H54 (cell line): Measurements from ENCODE around the gene ZNF397.

Experiments used
- DNase-seq: peaks from one replicate; pipeline ENCODE4 v3.0.0; 2011; ENCODE audit warnings: low spot score, mixed read lengths; ENCODE audit not compliant: insufficient read length
- FAIRE-seq: peaks from 3 replicates; lab custom pipeline; 2011; peaks lifted over from hg19 to GRCh38; lab: Jason Lieb, UNC
- POLR2A ChIP-seq: IDR thresholded peaks from 2 replicates; pipeline ENCODE4 v1.6.1; 2011; ENCODE audit warnings: low read depth, mild to moderate bottlenecking, low read length

ZNF397 gene

DNA sequence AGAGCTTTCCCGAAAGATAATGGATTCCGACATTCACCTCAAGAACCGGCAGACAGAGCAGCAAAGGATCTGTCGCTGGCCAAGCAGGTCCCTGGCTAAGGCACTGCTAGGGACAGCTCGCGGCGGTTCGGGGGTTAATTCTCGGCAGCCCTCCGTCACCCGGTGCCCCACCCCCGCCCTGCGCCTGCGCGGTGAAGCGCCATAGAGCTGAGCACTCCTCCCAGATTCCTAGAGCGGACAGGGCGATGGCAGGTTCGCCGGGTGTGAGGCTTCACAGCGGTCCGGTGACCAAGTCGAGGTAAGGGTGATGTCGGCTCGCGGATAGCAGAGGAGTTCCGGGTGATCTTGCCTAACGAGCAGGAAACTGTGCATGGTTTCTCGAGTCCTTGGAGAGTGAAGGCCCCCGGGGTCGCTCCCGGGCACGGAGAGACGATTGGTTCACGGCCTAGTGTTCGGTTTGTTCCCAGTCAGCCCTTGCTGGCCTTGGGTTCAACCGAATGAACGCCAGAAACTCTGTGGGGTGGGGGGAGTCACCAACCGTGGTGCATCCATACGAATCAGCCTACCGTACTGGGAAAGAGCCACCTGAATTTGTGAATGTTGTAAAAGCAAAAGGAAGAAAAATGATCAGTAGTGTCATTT lies 49.4 kb downstream of the ZNF397 start, which contains the start of gene ZSCAN30:
Gene ZSCAN30, minus strand, starts transcription at position 136 of the 642 bp plus-strand sequence. CDS start 25,877 bp downstream, outside the sequence.
- peak; percentile 83 for TF ChIP-seq POLR2A
- DNase-seq (peak; percentile 54), FAIRE-seq (peak; percentile 72)

DNA sequence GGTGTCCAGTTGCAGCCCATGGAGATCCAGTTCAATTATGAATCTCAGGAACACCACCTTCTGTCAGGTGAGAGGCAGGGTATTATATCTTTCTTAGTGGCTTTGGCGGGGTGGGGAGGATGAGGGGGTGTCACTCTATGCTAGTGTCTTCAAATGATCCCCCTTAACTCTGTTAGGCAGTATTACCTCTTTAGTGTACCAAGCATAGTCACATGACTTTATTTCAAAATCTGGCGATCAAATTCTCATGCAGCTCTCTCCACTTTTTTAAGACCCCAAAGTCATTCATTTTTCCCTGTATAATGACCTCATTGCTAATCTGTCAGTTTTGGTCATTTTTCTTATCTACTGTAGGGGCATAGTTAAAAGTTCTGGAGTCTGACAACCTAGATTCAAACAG lies 50.3 kb downstream of the ZNF397 start:
- FAIRE-seq, result no peak
- DNase-seq, result no peak
- no peak for TF ChIP-seq POLR2A

DNA sequence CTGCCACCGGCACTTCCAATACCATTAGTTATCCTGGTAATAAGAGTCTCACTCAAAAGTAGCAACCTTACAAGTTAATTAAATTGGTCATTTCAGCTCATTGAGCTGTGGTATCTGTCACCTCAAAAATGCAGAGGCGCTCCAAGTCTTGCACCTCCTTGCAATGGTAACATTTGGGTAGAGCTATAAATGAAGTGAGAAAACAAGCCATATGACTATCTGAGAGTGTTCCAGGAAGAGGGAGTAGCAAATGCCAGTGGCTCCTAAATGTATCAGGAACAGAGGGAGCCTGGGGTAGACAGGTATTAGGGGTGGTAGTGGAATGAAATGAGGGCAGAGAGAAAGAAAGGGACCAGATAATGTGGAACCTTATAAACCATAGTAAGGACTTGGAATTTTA lies 55.2 kb downstream of the ZNF397 start:
- DNase-seq (no peak), FAIRE-seq (no peak)
- no peak for TF ChIP-seq POLR2A

DNA sequence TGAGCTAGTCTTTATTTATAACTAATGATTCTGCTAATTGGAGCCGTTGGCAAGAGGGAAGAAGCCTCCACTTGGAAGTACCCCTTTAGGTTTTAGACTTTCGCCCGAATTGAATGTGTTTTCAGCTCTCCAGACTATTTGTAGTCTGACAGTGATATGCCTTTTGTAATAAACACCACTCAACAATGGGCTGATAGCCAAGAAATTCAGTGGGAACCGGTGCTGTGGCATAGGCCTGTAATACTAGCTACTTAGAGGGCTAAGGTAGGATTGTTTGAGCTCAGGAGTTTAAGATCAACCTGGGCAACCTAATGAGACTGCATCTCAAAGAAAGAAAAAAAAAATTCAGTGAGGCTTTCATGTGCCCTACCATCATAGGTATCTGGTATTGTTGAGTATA lies 62.8 kb downstream of the ZNF397 start:
- no peak for DNase-seq
- no peak for TF ChIP-seq POLR2A
- FAIRE-seq, result no peak

DNA sequence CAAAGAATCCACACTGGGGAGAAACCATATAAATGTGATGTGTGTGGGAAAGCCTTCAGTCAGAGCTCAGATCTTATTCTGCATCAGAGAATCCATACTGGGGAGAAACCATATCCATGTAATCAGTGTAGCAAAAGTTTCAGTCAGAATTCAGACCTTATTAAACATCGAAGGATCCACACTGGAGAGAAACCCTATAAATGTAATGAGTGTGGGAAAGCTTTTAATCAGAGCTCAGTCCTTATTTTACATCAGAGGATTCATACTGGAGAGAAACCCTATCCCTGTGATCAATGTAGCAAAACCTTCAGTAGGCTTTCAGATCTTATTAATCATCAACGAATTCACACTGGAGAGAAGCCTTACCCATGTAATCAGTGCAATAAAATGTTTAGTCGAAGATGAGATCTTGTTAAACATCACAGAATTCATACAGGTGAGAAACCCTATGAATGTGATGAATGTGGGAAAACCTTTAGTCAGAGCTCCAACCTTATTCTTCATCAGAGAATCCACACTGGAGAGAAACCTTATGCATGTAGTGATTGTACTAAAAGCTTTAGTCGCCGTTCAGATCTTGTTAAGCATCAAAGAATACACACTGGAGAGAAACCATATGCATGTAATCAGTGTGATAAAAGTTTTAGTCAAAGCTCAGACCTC lies 65.9 kb downstream of the ZNF397 start:
- no peak for DNase-seq
- no peak for FAIRE-seq
- TF ChIP-seq POLR2A, result no peak
